ENCODE results near the gene CTIF.

DNA sequence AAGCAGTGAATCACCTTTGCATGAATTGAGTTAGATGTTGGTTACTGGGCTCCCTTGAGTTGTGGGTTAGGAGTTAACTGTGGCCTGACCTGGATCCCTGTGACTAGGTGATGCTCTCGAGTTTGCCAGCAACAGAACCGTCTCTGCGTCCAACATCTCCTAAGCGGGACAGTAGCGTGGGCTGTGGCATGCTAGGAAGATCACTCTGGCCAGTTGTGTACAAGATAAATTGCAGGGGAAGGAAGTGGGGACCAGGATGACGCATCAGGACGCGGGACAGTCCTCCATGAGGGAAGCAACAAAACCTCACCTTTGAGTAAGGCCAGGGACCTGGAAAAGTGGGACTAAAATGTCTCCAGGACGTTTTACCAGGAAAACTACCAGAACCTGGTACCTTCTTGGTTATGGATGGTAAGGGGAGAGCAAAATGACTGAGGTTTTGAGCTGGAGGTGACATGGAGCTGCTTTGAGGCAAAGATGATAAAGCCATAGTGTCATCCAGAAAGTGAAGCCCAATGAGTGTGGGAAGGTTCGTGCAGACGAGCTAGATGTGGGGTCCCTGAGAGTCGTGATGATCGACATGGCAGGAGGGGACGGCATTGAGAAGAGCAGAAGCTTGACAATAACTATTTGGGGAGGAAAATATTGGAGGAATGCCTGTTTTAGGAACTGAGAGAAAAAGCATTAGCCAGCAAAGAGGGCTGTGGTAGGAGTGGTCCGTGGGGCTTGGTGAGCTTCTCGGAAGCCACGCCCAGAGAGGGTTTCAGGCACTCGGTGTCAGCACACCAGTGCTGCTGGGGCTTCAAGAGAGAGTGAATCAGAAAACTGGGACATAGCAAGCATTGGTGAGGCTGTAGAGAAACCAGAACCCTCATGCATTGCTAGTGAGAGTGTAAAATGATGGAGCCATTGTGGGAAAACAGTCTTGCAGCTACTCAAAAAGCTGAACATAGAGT lies 316.9 kb downstream of the CTIF start:
- TF ChIP-seq, protein P1, sequence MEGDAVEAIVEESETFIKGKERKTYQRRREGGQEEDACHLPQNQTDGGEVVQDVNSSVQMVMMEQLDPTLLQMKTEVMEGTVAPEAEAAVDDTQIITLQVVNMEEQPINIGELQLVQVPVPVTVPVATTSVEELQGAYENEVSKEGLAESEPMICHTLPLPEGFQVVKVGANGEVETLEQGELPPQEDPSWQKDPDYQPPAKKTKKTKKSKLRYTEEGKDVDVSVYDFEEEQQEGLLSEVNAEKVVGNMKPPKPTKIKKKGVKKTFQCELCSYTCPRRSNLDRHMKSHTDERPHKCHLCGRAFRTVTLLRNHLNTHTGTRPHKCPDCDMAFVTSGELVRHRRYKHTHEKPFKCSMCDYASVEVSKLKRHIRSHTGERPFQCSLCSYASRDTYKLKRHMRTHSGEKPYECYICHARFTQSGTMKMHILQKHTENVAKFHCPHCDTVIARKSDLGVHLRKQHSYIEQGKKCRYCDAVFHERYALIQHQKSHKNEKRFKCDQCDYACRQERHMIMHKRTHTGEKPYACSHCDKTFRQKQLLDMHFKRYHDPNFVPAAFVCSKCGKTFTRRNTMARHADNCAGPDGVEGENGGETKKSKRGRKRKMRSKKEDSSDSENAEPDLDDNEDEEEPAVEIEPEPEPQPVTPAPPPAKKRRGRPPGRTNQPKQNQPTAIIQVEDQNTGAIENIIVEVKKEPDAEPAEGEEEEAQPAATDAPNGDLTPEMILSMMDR (conservative IDR thresholded peaks at IDR 0.05; ENCODE audit: low read depth, low read length): no peak
- TF ChIP-seq EZH2 (IDR thresholded peaks at IDR 0.05; ENCODE audit: low read length, unreplicated experiment) (no peak), EZH2phosphoT487 (IDR thresholded peaks at IDR 0.05; ENCODE audit: borderline replicate concordance, low read length) (no peak)
